GM21825 (cell line): ENCODE results near the gene FGL2.
"Not testable (repeated sequence)": the region's sequence is repeated elsewhere in the genome, so short reads cannot be mapped to it uniquely, and the experiment has no call there.

Experiments
- ATAC-seq: cut with Tn5 transposase; IDR thresholded peaks from one replicate; pipeline ENCODE4 v1.9.1; 2021; ENCODE audit warnings: mild to moderate bottlenecking, moderate library complexity; ENCODE audit not compliant: unreplicated experiment

Gene FGL2

DNA sequence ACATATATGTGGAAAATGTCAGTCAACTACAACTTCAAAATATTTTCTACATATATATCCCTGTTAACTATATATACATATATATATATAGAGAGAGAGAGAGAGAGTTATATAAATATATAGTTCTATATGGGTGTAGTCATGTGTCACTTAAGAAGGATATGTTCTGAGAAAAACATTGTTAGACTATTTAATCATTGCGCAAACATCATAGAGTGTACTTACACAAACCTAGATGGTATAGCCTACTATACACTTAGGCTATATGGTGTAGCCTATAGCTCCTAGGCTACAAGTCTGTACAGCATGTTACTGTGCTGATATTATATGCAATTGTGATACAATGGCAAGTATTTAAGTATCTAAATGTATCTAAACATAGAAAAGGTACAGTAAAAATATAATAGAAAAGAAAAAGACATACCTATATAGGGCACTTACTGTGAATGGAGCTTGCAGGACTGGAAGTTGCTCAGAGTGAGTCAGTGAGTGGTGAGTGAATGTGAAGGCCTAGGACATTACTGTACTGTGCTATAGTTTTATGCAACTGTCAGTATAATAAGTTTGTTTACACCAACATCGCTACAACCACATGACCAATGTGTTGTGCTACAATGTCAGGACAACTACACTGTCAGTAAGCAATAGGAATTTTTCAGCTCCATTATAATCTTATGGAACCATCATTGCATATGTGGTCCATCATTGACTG is 18.0 kb upstream of the FGL2 start:
- ATAC-seq: no peak

GRCh38 chr7:77216181-77216845 is 16.7 kb upstream of the FGL2 start:
- no peak for ATAC-seq

GRCh38 chr7:77209479-77210139 is 10.0 kb upstream of the FGL2 start:
- ATAC-seq: no peak

GRCh38 chr7:77208416-77208815 is 8.8 kb upstream of the FGL2 start:
- no peak for ATAC-seq

DNA sequence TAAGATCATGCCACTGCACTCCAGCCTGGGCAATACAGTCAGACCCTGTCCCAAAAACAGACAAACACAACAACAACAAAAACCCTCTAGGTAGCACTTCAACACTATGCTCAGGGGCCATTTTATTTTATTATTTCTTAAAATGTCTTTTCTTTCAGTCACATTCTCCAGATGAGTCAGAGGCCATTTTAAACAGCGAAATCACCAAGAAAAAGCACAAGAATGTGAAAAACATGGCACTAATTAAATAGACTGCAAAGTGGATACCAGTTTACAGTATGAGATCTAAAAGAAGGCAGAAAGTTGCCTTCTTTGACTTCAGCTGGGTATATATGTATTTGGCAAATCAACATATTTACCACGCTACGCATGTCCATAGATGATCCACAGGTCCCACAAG is 6.1 kb upstream of the FGL2 start:
- no peak for ATAC-seq

GRCh38 chr7:77202481-77202976 is 2.9 kb upstream of the FGL2 start:
- peak; percentile 87 for ATAC-seq

GRCh38 chr7:77200542-77200941 is 923 bp upstream of the FGL2 start:
- no peak for ATAC-seq

DNA sequence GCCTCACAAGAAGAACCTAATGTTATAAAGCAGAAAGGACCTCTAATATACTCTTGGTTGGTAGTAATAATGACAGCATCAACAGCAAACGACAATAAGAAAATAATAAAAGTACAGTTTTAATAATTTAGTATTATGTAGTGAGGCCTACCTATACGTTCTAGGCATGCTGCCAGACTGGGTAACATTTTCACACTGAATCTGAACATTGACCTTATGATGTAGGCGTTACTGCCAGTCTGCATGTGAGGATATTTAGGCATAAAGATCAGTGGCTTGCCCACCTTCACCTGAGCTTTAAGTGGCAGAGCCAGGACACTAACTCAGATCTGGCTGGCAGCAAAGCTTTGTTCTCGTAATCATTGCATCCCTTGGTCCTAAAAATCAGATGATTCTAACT is 2.5 kb downstream of the FGL2 start:
- no peak for ATAC-seq

GRCh38 chr7:77188731-77189437 is 10.7 kb downstream of the FGL2 start:
- no peak for ATAC-seq

DNA sequence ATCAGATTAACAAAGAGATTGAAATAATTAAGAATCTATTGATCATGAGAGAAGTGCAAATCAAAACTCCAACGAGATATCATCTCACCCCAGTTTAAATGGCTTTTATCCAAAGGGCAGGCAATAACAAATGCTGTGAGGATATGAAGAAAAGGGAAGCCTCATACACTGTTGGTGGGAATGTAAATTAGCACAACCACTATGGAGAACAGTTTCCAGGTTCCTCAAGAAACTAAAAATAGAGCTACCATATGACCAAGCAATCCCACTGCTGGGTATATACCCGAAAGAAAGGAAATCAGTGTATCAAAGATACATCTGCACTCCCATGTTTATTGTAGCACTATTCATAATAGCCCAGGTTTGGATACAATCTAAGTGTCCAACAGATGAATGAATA is 13.8 kb downstream of the FGL2 start:
- no peak for ATAC-seq

DNA sequence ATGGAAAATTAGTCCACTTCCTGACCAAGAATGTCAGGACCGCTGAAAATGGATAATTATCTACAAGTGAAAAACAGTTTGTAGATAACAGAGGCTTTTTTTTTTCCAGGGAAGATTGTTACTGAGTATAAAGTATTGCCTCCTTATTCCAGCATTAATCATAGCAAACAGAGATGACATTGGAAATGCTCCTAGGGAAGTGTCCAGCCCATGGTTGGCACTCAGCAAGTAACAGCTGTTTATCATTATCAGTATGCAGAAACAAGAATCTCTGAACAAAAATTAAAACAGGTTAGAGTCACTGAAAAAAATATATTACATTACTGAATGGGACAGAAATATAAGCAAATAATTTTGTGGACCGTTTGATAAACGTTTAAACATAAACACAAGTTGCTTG is 14.6 kb downstream of the FGL2 start:
- ATAC-seq: no peak

DNA sequence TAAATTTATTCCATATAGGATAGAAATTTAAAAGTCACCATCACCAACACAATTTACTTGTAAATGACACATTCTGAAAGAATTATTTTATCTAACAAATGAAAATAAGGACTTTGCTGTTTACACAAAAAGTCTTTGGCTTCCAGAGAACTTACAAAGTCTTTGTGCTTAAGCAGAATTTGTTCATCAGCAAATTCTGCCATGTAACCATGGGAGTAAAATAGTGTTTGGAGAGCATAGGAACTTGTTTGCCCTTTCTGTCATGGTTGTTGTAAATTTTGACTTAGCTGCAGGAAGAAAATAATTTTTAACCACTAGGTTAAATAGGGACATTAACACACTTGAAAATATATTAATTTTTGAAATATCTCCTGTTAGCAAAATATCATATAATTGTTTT is 15.2 kb downstream of the FGL2 start:
- ATAC-seq: no peak

DNA sequence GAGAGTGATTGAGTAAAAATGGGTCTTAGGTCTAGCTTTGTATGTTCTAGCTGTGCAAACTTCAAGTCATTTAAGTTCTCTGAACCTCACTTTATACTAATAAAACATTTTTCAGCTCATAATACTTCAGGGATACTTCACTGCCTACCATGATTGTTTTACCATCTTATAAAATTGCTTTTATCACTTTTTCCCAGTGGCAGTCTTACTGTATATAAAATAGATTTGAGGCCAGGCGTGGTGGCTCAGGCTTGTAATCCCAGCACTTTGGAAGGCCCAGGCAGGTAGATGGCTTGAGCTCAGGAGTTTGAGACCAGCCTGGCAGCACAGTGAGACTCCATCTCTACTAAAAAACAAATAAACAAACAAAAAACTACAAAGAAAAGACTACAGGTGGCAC is 17.4 kb downstream of the FGL2 start:
- no peak for ATAC-seq

DNA sequence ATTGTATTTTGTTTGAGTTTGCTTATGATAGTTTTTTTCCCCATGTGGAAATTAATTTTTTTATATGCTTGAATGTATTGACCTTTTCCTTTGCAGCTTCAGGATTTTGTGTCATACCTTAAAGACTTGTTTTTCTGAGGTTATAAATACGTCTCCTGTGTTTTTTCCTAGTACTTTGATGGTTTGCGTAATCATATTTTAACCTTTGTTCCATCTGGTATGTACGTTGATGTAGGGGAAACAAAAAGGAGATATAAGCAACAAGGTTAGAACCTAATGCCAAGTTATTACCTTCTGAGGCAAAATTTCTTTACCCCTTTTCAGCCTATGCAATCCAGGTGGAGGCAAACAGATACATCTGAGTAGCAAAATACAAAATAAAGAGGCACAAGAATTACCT is 17.9 kb downstream of the FGL2 start:
- no peak for ATAC-seq

GRCh38 chr7:77181015-77181595 is 18.5 kb downstream of the FGL2 start:
- ATAC-seq: no peak

DNA sequence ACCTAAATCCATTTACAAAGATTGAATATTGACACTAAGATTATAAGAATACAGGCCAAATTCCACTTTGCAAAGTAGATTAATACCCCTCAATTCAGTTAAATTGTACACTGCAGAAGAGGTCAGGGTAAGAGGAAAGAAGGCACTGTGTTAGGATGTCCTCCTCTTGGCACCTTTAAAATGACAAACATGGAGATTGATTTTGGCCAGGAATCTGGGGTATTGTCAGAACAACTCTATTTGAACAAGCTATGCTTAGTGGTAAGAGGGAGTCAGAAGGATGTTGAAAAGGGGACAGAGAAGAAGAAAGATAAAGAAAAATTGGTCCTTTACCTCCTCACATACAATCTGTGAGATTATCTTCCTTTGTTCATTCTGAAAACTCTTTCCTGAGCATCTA is 21.6 kb downstream of the FGL2 start:
- ATAC-seq: not testable (repeated sequence)

GRCh38 chr7:77177321-77177904 is 22.2 kb downstream of the FGL2 start:
- ATAC-seq: not testable (repeated sequence)

GRCh38 chr7:77175274-77175800 is 24.3 kb downstream of the FGL2 start:
- ATAC-seq: not testable (repeated sequence)

DNA sequence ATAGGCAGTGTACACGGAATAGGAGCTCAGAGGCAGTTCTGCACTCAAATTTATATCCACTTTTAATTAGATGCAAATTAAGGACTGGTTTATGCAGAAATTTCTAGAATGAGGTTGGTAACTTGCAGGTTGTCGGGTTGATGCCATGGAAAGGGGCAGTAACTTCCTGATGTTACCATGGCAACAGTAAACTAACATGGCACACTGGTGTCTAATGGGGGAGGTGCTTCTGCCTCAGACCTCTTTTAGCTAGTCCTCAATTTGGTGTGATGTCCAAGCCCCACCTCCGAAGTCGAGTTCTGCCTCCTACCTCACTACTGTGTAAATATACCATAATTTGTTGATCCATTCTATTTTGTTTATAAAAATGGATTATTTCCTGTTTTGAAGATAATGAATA is 25.2 kb downstream of the FGL2 start:
- not testable (repeated sequence) for ATAC-seq

GRCh38 chr7:77172437-77173172 is 27.0 kb downstream of the FGL2 start:
- ATAC-seq: not testable (repeated sequence)
